Measurements from ENCODE around the gene CANT1.

CANT1 gene

GRCh38 chr17:78970834-78971755, 38.5 kb downstream of the CANT1 start:
- H3K9me3 Mint-ChIP-seq, result no peaks in the 10 kb centered on the region

GRCh38 chr17:78969865-78970264, 39.7 kb downstream of the CANT1 start:
- TF ChIP-seq, protein P1, sequence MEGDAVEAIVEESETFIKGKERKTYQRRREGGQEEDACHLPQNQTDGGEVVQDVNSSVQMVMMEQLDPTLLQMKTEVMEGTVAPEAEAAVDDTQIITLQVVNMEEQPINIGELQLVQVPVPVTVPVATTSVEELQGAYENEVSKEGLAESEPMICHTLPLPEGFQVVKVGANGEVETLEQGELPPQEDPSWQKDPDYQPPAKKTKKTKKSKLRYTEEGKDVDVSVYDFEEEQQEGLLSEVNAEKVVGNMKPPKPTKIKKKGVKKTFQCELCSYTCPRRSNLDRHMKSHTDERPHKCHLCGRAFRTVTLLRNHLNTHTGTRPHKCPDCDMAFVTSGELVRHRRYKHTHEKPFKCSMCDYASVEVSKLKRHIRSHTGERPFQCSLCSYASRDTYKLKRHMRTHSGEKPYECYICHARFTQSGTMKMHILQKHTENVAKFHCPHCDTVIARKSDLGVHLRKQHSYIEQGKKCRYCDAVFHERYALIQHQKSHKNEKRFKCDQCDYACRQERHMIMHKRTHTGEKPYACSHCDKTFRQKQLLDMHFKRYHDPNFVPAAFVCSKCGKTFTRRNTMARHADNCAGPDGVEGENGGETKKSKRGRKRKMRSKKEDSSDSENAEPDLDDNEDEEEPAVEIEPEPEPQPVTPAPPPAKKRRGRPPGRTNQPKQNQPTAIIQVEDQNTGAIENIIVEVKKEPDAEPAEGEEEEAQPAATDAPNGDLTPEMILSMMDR (IDR thresholded peaks at IDR 0.05; ENCODE audit: unreplicated experiment in 3 of 3), result no peak
- no peaks in the 10 kb centered on the region for H3K36me3 Mint-ChIP-seq (ENCODE audit: low read depth)
- no peak overlapping the region for H3K27ac Mint-ChIP-seq
- H3K4me1 Mint-ChIP-seq, result peaks cover 23% of the 10 kb centered on the region
- H3K27me3 Mint-ChIP-seq (ENCODE audit: low read depth), result peaks cover 7% of the 10 kb centered on the region
- no peaks in the 10 kb centered on the region for H3K9me3 Mint-ChIP-seq
- no peak overlapping the region for H3K4me3 Mint-ChIP-seq

More at GRCh38 chr17:78970834-78971755, 38.5 kb downstream of the CANT1 start:
- no peaks in the 10 kb centered on the region for H3K36me3 Mint-ChIP-seq (ENCODE audit: low read depth)
- TF ChIP-seq, protein P1 (IDR thresholded peaks at IDR 0.05; ENCODE audit: unreplicated experiment in 3 of 3), result peak; percentile 81 to 95 (median 82)
- H3K4me3 Mint-ChIP-seq, result peak overlapping the region; percentile 21 to 70 (median 57)
- H3K27ac Mint-ChIP-seq, result peak overlapping the region; percentile 74 to 79 (median 78)
- H3K27me3 Mint-ChIP-seq (ENCODE audit: low read depth), result peaks cover 10% of the 10 kb centered on the region
- H3K4me1 Mint-ChIP-seq, result peaks cover 23% of the 10 kb centered on the region

DNA sequence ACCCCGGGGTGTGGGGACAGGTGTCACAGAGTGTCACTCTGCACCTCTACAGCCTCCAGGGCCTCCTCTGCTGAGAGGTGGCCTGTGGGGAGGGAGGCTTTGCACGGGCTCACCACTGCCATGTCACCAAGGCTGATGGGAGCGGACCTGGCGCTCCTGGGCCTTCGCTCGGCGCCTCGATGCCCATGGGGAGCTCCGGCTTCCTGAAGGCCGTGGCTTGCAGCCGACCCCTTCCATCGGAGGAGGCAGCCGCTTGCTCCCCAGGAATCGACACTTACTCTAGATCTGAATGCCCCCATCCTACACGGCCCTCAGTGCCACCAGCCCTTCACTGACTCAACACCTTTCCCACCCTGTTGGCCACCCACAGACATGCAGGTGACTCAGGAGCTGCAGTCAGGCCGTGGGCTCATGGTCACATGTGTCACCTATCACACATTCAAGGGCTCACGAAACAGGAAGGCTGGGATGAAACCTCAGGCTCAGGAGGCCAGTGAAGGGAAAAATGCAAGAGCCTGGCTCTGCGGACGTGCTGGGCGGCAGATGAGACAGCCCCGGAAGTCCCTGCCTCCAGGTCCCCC, 41.7 kb downstream of the CANT1 start:
- TF ChIP-seq, protein P1 (IDR thresholded peaks at IDR 0.05; ENCODE audit: unreplicated experiment in 3 of 3), result no peak
- H3K27me3 Mint-ChIP-seq (ENCODE audit: low read depth), result peaks cover 7% of the 10 kb centered on the region
- H3K9me3 Mint-ChIP-seq, result no peaks in the 10 kb centered on the region
- no peak overlapping the region for H3K27ac Mint-ChIP-seq
- H3K4me1 Mint-ChIP-seq, result peaks cover 19% of the 10 kb centered on the region
- no peaks in the 10 kb centered on the region for H3K36me3 Mint-ChIP-seq (ENCODE audit: low read depth)
- no peak overlapping the region for H3K4me3 Mint-ChIP-seq

DNA sequence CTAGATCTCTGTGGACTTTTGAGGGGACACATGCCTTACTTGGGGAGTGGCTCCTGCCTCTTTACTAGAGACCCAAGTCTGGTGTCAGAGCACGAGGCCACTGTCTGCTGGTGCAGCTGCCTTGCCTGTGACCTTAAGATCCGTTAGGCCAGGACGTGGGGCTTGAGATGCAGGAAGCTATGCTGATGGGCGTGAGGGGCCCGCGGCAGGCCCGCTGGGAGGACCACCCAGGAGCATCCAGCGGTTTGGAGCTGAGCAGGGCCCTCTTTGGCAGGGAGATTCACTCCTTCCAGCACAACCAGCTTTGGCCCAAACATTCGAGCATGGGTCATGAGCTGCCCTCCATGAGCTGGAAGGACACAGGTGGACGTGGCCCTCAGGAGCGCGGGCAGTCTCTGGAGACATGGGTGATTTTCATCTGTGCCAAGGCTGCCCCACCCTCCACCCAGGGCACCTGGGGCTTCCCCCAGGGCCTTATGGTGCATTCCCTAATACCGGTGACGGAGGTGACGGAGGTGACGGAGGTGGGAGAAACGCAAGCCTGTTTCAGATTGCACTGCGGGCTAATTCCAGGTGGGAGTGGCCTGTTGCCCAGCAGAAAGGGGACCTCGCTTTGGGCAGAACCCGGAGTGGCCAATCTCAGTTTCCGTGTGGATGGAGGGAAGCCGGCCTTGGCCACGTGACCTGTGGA, 42.5 kb downstream of the CANT1 start:
- peaks cover 7% of the 10 kb centered on the region for H3K27me3 Mint-ChIP-seq (ENCODE audit: low read depth)
- H3K4me1 Mint-ChIP-seq, result peaks cover 14% of the 10 kb centered on the region
- no peak overlapping the region for H3K4me3 Mint-ChIP-seq
- H3K27ac Mint-ChIP-seq, result no peak overlapping the region
- TF ChIP-seq, protein P1 (IDR thresholded peaks at IDR 0.05; ENCODE audit: unreplicated experiment in 3 of 3), result no peak
- no peaks in the 10 kb centered on the region for H3K36me3 Mint-ChIP-seq (ENCODE audit: low read depth)
- H3K9me3 Mint-ChIP-seq, result no peaks in the 10 kb centered on the region

- H3K9me3 Mint-ChIP-seq, result no peaks in the 10 kb centered on the region
- no peak overlapping the region for H3K4me3 Mint-ChIP-seq
- peaks cover 9% of the 10 kb centered on the region for H3K4me1 Mint-ChIP-seq
- no peaks in the 10 kb centered on the region for H3K36me3 Mint-ChIP-seq (ENCODE audit: low read depth)
- no peak overlapping the region for H3K27ac Mint-ChIP-seq
- TF ChIP-seq, protein P1 (IDR thresholded peaks at IDR 0.05; ENCODE audit: unreplicated experiment in 3 of 3), result no peak
- H3K27me3 Mint-ChIP-seq (ENCODE audit: low read depth), result peaks cover 11% of the 10 kb centered on the region
Observed at GRCh38 chr17:78966123-78966813, 43.3 kb downstream of the CANT1 start.
